GM23248 (cell line): ENCODE results near the gene SCN3A.

Experiments
- EZH2 ChIP-seq: fragments of 200-600 bp; sonication (generic); IDR thresholded peaks from 2 replicates; pipeline ENCODE4 v1.6.1; 2018; ENCODE audit warnings: antibody characterized with exemption, mild to moderate bottlenecking; ENCODE audit not compliant: insufficient read depth, poor library complexity, severe bottlenecking
- EZH2phosphoT487 ChIP-seq: fragments of 200-600 bp; sonication (generic); IDR thresholded peaks from 2 replicates; pipeline ENCODE4 v1.6.1; 2018; ENCODE audit warnings: antibody characterized with exemption, moderate library complexity, mild to moderate bottlenecking, low read depth; ENCODE audit not compliant: insufficient read depth

- TF ChIP-seq EZH2 (no peak), EZH2phosphoT487 (no peak)
Observed at GRCh38 chr2:165197346-165197745, 6.5 kb downstream of the SCN3A start.
